ENCODE results near the gene BLNK. TPM values are rescaled to one million over a fixed set of nuclear protein-coding genes. Genes with fewer than 3 reads are reported as not detected.

The BLNK gene
- polyA plus RNA-seq, 1 donor = 27.4 TPM

DNA sequence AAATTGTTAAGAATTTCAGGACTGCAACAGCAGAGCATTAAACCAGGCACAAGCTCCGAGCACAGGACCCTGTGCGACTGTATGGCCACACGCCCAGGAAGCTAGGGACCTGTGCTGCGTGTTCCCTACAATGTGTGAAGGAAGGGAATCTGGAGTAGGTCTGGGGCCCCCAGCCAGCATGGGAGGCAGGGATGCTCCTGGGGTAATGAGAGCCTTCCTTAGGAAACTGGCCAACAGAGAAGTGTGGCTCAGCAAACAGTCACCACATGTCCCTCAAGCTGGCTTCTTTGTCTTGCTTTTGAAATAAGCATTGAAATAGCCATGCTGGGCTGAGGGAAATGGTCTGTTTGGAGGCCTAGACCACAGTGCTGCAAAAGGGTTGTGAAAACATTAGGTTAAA is 8.2 kb downstream of the BLNK start:
- DNase-seq = no peak
- no peaks in the 10 kb centered on the region for H3K9me3 ChIP-seq (ENCODE audit: control insufficient read depth, low read depth, low read length)
- WGBS (ENCODE audit: insufficient coverage, low lambda C conversion rate) = no CpG with 5 or more reads among the region's 4 CpGs
- no peaks in the 10 kb centered on the region for H3K27me3 ChIP-seq (ENCODE audit: control insufficient read depth, insufficient read depth, low read length)
- H3K27ac ChIP-seq (ENCODE audit: low read length) = no peak overlapping the region
- peaks cover 60% of the 10 kb centered on the region for H3K4me1 ChIP-seq (ENCODE audit: control insufficient read depth, insufficient read depth, low read length)
- H3K36me3 ChIP-seq (ENCODE audit: control insufficient read depth, insufficient read depth, low read length) = peaks cover 17% of the 10 kb centered on the region
- H3K4me3 ChIP-seq (ENCODE audit: low read length) = no peak overlapping the region

DNA sequence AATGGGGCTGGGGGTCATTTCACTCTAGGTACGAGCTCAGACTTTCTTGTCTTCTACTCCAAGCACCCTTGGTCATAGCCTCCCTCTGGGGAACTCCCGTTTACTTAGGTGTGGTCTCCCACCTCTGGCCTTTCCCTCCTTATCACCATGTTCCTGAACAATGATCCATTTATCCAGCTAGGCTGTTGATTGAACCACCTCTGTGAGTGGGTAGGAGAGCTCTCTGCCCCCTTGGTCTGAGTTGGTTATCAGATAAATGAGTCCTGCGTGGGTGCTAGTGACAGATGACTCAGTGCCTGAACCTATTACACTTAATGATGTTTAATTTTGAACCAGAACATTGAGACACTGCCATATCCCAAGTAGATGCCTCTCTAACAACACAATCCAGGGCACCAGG is 9.4 kb downstream of the BLNK start:
- Histone ChIP-seq H3K4me1 (ENCODE audit: control insufficient read depth, insufficient read depth, low read length) (peaks cover 47% of the 10 kb centered on the region), H3K4me3 (ENCODE audit: low read length) (no peak overlapping the region), H3K36me3 (ENCODE audit: control insufficient read depth, insufficient read depth, low read length) (peaks cover 21% of the 10 kb centered on the region), H3K9me3 (ENCODE audit: control insufficient read depth, low read depth, low read length) (no peaks in the 10 kb centered on the region), H3K27me3 (ENCODE audit: control insufficient read depth, insufficient read depth, low read length) (no peaks in the 10 kb centered on the region), H3K27ac (ENCODE audit: low read length) (peak overlapping the region; percentile 34)
- WGBS (ENCODE audit: insufficient coverage, low lambda C conversion rate) = no CpG with 5 or more reads among the region's 3 CpGs
- DNase-seq = peak; percentile 45 to 79

DNA sequence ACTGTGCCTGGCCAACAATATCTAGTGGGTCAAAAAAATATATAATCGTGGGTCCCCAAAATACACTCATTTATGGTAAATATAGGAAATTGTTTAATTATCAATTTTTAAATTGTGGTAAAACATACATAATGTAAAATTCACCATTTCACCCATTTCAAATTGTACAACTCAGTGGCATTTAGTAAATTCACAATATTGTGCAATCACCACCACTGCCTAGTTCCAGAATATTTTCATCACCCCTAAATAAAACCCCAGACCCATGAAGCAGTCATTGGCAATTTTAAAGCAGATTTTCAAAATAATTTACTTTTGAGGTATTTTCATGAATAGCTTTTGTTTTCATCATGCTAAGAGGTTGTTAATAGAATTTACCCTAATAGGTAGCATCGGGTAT is 10.2 kb downstream of the BLNK start:
- peak overlapping the region; percentile 34 for H3K27ac ChIP-seq (ENCODE audit: low read length)
- no peak overlapping the region for H3K4me3 ChIP-seq (ENCODE audit: low read length)
- peaks cover 42% of the 10 kb centered on the region for H3K4me1 ChIP-seq (ENCODE audit: control insufficient read depth, insufficient read depth, low read length)
- H3K27me3 ChIP-seq (ENCODE audit: control insufficient read depth, insufficient read depth, low read length) = no peaks in the 10 kb centered on the region
- no peaks in the 10 kb centered on the region for H3K9me3 ChIP-seq (ENCODE audit: control insufficient read depth, low read depth, low read length)
- DNase-seq = no peak
- 83% methylated on average over 2 of the region's 2 CpGs for WGBS (ENCODE audit: insufficient coverage, low lambda C conversion rate)
- peaks cover 15% of the 10 kb centered on the region for H3K36me3 ChIP-seq (ENCODE audit: control insufficient read depth, insufficient read depth, low read length)

DNA sequence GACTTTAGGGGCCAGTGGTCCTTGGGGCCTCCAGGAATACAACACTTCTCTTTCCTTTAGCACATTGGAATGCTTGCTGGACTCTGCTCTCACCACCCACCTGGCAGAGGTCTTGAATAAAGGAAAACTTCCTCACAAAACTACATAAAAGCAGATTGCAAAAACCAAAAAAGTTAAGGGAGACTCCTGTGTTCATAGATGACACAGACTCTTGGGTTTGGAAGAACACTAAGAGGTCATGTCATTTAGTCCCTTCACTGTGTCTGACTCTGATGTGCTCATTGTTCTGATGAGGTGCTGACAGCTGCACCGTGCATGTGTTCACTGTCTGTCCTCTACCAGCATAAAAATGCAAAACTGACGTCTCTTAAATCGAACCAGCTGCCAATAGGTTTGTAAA is 11.4 kb downstream of the BLNK start:
- H3K4me1 ChIP-seq (ENCODE audit: control insufficient read depth, insufficient read depth, low read length) = peaks cover 44% of the 10 kb centered on the region
- H3K4me3 ChIP-seq (ENCODE audit: low read length) = no peak overlapping the region
- no peaks in the 10 kb centered on the region for H3K27me3 ChIP-seq (ENCODE audit: control insufficient read depth, insufficient read depth, low read length)
- H3K27ac ChIP-seq (ENCODE audit: low read length) = peak overlapping the region; percentile 55
- H3K36me3 ChIP-seq (ENCODE audit: control insufficient read depth, insufficient read depth, low read length) = peaks cover 10% of the 10 kb centered on the region
- H3K9me3 ChIP-seq (ENCODE audit: control insufficient read depth, low read depth, low read length) = no peaks in the 10 kb centered on the region
- no CpG with 5 or more reads among the region's 3 CpGs for WGBS (ENCODE audit: insufficient coverage, low lambda C conversion rate)
- peak in 1 of 2 donors; percentile 75 for DNase-seq

DNA sequence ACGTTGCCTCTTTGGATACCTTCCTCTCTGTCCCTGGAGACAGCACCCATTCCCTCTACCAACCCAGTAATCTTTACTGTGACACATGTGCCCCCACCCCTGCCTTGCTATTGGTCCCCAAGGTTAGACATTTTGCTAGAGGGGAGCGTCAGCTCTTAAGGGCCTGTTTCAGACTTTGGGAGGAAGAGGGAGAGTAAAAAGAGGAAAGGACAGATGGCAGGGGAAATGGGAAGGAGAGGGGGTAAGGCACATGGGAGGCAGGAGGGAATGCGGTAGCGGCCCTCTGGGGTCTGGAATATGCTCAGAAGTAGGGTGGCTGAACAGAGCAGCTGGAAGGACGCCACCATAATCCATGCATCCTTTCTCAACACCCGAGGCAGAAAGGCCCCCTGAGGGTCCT is 12.2 kb downstream of the BLNK start:
- Histone ChIP-seq H3K27me3 (ENCODE audit: control insufficient read depth, insufficient read depth, low read length) (no peaks in the 10 kb centered on the region), H3K27ac (ENCODE audit: low read length) (no peak overlapping the region), H3K4me1 (ENCODE audit: control insufficient read depth, insufficient read depth, low read length) (peaks cover 43% of the 10 kb centered on the region), H3K36me3 (ENCODE audit: control insufficient read depth, insufficient read depth, low read length) (peaks cover 14% of the 10 kb centered on the region), H3K9me3 (ENCODE audit: control insufficient read depth, low read depth, low read length) (no peaks in the 10 kb centered on the region), H3K4me3 (ENCODE audit: low read length) (no peak overlapping the region)
- no peak for DNase-seq
- 87% methylated on average over 3 of the region's 6 CpGs for WGBS (ENCODE audit: insufficient coverage, low lambda C conversion rate)

DNA sequence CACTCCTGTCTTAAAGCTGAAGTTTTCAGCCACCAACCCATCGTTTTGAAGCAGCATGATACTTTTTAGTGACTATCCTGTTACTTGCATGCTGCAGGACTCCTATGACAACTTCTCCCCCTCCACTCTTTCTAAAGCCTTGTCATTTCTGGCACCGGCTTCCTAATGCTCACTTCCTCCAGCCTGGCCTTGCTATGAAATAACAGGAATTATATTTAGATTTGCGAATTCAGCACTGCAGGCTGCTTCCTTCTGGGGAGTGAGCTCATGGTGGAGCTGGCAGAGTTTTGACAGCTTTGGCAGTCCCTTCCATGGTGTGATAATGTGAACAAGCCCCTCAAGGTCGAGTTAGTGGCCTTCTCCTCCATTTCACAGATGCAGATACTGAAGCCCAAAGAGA is 13.4 kb downstream of the BLNK start:
- H3K4me1 ChIP-seq (ENCODE audit: control insufficient read depth, insufficient read depth, low read length) = peaks cover 33% of the 10 kb centered on the region
- 100% methylated on average over 1 of the region's 4 CpGs for WGBS (ENCODE audit: insufficient coverage, low lambda C conversion rate)
- no peak for DNase-seq
- no peak overlapping the region for H3K4me3 ChIP-seq (ENCODE audit: low read length)
- H3K9me3 ChIP-seq (ENCODE audit: control insufficient read depth, low read depth, low read length) = no peaks in the 10 kb centered on the region
- no peaks in the 10 kb centered on the region for H3K27me3 ChIP-seq (ENCODE audit: control insufficient read depth, insufficient read depth, low read length)
- H3K36me3 ChIP-seq (ENCODE audit: control insufficient read depth, insufficient read depth, low read length) = peaks cover 10% of the 10 kb centered on the region
- H3K27ac ChIP-seq (ENCODE audit: low read length) = no peak overlapping the region

DNA sequence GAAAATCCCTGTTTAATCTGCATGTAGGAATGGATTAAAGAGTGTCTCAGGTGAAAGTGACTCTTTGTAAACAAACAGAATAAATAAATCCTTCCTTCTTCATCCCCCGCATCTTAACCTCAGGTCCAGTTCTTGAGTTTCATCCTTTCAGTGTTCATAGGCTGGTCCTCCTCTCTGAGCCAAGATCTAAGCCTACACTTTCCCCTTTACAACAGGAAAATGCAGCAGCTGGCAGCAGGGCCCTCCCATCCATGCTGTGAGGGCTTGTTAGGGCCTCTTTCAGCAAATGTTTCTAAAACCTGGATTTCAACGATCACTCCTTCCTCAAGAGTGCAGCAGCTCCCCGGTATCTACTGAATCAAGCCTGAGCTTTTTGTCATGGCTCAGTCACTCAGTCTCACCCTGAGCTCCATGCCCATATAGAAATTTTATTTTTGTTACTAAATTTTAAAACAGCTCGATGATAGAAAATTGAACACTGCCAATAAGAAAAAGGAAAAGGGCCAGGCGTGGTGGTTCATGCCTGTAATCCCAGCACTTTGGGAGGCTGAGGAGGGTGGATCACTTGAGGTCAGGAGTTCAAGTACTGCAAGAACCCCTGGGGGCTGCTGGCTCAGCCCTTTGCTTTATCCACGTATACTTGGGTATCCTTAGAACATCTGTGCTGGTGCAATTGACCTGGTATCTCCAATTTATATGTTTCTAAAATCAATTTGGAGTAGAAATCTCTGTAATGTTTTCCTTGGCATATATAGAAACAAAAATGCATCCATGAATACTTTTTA is 15.6 kb downstream of the BLNK start:
- H3K27ac ChIP-seq (ENCODE audit: low read length) = no peak overlapping the region

DNA sequence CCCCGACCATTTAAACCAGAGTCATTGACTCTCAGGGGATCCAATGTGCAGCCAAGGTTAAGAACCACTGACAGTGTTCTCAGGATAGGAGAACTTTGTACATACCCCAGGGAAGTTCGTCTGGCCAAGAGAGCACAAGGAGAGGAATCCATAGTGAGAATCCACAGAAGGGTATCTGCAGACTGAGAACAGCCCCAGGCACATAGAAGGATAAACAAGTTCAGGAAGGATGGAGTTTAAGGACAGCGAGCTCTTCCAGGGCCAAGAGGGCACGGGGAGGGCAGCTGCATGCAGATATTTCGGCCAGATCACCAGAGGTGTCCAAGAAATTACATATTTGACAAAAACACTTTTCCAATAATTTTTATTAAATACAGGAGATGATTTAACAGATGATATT is 16.4 kb downstream of the BLNK start:
- no CpG with 5 or more reads among the region's 5 CpGs for WGBS (ENCODE audit: insufficient coverage, low lambda C conversion rate)
- Histone ChIP-seq H3K36me3 (ENCODE audit: control insufficient read depth, insufficient read depth, low read length) (peaks cover 10% of the 10 kb centered on the region), H3K27me3 (ENCODE audit: control insufficient read depth, insufficient read depth, low read length) (no peaks in the 10 kb centered on the region), H3K4me1 (ENCODE audit: control insufficient read depth, insufficient read depth, low read length) (peaks cover 22% of the 10 kb centered on the region), H3K27ac (ENCODE audit: low read length) (no peak overlapping the region), H3K9me3 (ENCODE audit: control insufficient read depth, low read depth, low read length) (no peaks in the 10 kb centered on the region), H3K4me3 (ENCODE audit: low read length) (no peak overlapping the region)
- no peak for DNase-seq

More for the DNA sequence above, 15.6 kb downstream of the BLNK start:
- DNase-seq = no peak
- Histone ChIP-seq H3K36me3 (ENCODE audit: control insufficient read depth, insufficient read depth, low read length) (peaks cover 10% of the 10 kb centered on the region), H3K4me3 (ENCODE audit: low read length) (no peak overlapping the region), H3K4me1 (ENCODE audit: control insufficient read depth, insufficient read depth, low read length) (peaks cover 20% of the 10 kb centered on the region), H3K9me3 (ENCODE audit: control insufficient read depth, low read depth, low read length) (no peaks in the 10 kb centered on the region), H3K27me3 (ENCODE audit: control insufficient read depth, insufficient read depth, low read length) (no peaks in the 10 kb centered on the region)
- WGBS (ENCODE audit: insufficient coverage, low lambda C conversion rate) = 82% methylated on average over 3 of the region's 6 CpGs

DNA sequence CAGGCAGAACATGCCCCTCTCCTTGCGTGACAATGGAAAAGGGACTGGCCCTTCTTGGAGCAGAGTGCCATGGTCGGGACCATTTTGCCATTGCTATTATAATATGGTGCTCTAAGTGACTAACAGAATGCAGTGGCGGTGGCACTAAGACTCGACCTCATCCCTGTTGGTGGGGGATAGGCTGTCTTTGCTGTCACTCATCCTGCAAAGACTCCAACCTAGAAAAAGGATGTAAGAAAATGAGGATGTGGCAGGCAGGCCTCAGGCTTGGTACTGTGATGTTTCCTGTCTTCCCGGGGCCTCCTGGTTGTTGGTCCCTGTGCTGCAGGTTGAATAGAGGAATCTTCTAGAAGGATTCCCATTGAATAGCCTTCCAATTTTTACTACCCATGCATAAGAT is 18.6 kb downstream of the BLNK start:
- H3K4me3 ChIP-seq (ENCODE audit: low read length) = no peak overlapping the region
- H3K9me3 ChIP-seq (ENCODE audit: control insufficient read depth, low read depth, low read length) = no peaks in the 10 kb centered on the region
- DNase-seq = no peak
- WGBS (ENCODE audit: insufficient coverage, low lambda C conversion rate) = 100% methylated on average over 1 of the region's 5 CpGs
- H3K27me3 ChIP-seq (ENCODE audit: control insufficient read depth, insufficient read depth, low read length) = no peaks in the 10 kb centered on the region
- H3K27ac ChIP-seq (ENCODE audit: low read length) = no peak overlapping the region
- peaks cover 23% of the 10 kb centered on the region for H3K4me1 ChIP-seq (ENCODE audit: control insufficient read depth, insufficient read depth, low read length)
- peaks cover 10% of the 10 kb centered on the region for H3K36me3 ChIP-seq (ENCODE audit: control insufficient read depth, insufficient read depth, low read length)

DNA sequence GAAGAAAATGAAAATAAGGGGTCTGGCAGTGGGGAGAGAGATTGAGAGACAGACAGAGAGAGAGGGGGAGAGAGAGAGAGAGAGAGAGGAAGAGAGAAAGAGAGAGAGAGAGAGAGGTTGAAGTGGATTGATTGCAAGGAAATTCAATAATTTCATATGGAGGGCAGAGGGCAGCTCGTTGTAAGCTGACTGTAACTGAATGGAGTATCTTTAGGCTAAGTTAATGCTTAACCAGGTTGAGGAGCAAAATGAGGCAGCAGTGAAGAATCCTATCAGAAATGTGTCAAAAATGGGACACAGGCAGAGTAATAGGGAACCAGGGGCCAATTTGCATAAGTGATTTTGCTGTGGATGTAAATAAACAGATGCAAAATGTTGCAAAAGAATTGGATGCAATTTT is 21.0 kb downstream of the BLNK start:
- Histone ChIP-seq H3K27ac (ENCODE audit: low read length) (peak overlapping the region; percentile 56), H3K9me3 (ENCODE audit: control insufficient read depth, low read depth, low read length) (no peaks in the 10 kb centered on the region), H3K4me1 (ENCODE audit: control insufficient read depth, insufficient read depth, low read length) (peaks cover 22% of the 10 kb centered on the region), H3K4me3 (ENCODE audit: low read length) (no peak overlapping the region), H3K36me3 (ENCODE audit: control insufficient read depth, insufficient read depth, low read length) (peaks cover 9% of the 10 kb centered on the region), H3K27me3 (ENCODE audit: control insufficient read depth, insufficient read depth, low read length) (no peaks in the 10 kb centered on the region)
- peak in 1 of 2 donors; percentile 48 for DNase-seq
- no CpG with 5 or more reads among the region's 1 CpG for WGBS (ENCODE audit: insufficient coverage, low lambda C conversion rate)

DNA sequence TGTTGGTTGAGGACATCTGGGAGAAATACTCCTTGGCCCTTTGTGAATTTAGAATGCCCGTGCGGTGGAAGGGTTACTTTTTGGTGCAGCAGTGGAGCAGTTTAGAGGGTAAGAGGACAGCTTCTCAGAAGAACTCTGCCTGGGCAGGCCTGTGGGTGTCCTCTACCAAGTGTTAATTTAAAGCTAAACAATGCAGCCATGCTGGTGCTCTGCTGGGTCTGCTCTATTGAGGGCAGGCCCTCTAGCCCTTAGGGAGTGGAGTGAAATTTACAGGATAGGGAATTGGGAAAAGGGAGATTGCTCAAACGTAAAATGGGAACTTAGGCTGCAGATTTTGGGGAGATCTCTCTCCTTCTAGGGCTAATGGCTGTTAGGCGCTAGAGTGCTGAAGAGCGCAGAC is 22.1 kb downstream of the BLNK start:
- H3K27me3 ChIP-seq (ENCODE audit: control insufficient read depth, insufficient read depth, low read length) = no peaks in the 10 kb centered on the region
- peak overlapping the region; percentile 56 for H3K27ac ChIP-seq (ENCODE audit: low read length)
- WGBS (ENCODE audit: insufficient coverage, low lambda C conversion rate) = 60% methylated on average over 1 of the region's 5 CpGs
- H3K36me3 ChIP-seq (ENCODE audit: control insufficient read depth, insufficient read depth, low read length) = peaks cover 5% of the 10 kb centered on the region
- no peak overlapping the region for H3K4me3 ChIP-seq (ENCODE audit: low read length)
- peaks cover 29% of the 10 kb centered on the region for H3K4me1 ChIP-seq (ENCODE audit: control insufficient read depth, insufficient read depth, low read length)
- DNase-seq = peak in 1 of 2 donors; percentile 35
- no peaks in the 10 kb centered on the region for H3K9me3 ChIP-seq (ENCODE audit: control insufficient read depth, low read depth, low read length)

All from large intestine (tissue), 3 donors.